ENCODE measurements around the gene AIFM1.

DNA sequence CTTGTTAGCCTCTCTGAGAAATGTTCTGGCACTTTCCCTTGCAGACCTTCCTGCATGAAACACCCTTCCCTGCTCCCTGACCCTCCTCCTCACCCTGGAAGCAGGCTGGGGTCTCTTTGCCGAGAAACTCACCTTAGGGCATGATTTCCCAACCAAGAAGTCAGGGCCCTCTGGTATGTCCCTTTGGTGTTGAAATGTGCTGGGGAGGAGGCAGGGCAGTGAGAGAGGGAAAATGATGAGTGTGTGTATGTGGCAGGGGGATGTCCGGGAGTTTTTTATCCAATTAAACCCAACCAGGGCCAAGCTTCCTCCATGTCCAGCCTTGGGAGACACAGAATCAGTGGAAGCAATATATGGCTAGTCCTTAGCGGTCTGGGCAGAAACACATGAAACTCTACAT lies 60.4 kb downstream of the AIFM1 start:
- TF ChIP-seq, protein P1, sequence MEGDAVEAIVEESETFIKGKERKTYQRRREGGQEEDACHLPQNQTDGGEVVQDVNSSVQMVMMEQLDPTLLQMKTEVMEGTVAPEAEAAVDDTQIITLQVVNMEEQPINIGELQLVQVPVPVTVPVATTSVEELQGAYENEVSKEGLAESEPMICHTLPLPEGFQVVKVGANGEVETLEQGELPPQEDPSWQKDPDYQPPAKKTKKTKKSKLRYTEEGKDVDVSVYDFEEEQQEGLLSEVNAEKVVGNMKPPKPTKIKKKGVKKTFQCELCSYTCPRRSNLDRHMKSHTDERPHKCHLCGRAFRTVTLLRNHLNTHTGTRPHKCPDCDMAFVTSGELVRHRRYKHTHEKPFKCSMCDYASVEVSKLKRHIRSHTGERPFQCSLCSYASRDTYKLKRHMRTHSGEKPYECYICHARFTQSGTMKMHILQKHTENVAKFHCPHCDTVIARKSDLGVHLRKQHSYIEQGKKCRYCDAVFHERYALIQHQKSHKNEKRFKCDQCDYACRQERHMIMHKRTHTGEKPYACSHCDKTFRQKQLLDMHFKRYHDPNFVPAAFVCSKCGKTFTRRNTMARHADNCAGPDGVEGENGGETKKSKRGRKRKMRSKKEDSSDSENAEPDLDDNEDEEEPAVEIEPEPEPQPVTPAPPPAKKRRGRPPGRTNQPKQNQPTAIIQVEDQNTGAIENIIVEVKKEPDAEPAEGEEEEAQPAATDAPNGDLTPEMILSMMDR (IDR thresholded peaks at IDR 0.05; ENCODE audit: extremely low read depth in 1 of 2, insufficient read depth in 1 of 2, low read depth in 1 of 2, low read length in 2 of 2): no peak
- TF ChIP-seq, protein P2, sequence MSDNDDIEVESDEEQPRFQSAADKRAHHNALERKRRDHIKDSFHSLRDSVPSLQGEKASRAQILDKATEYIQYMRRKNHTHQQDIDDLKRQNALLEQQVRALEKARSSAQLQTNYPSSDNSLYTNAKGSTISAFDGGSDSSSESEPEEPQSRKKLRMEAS (IDR thresholded peaks at IDR 0.05; ENCODE audit: insufficient read depth, insufficient read length): no peak

Data from endothelial cell of umbilical vein (primary cell).